ENCODE results near the gene CD38.
"Not testable (repeated sequence)": the region's sequence is repeated elsewhere in the genome, so short reads cannot be mapped to it uniquely, and the experiment has no call there.

CD38 gene

DNA sequence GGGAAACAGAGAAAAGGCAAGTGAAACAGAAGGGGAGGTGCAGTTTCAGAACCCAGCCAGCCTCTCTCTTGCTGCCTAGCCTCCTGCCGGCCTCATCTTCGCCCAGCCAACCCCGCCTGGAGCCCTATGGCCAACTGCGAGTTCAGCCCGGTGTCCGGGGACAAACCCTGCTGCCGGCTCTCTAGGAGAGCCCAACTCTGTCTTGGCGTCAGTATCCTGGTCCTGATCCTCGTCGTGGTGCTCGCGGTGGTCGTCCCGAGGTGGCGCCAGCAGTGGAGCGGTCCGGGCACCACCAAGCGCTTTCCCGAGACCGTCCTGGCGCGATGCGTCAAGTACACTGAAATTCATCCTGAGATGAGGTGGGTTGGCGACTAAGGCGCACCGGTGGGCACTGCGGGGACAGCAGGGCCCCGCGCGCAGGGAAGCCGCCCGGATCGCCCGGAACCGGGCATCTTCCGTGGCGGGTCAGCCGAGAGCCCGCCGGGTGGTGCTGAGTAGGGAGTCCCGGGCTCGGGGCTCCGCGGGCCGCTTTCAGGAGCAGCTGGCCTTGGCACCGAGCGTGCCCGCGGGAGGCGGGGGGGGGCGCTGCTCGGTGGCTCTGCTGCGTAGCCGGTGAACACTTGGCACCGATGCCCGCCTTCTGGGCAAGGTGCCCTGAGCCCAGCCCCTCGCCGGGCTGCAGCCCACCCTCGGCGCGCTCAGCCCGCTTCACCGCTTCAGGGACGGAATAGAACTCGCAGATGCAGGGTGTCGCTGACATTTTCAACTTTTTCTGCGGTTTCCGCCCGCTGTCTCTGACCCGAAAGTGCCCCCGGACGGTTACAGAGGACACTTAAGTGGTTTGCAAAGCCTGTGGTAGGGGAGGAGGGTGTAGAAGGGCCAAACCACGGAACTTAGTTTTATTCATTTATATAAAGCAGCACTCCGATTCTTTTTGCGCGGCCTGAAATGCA lies at the start of gene CD38:
Gene CD38 (plus strand): TSS at position 40 of the 953 bp plus-strand sequence. CDS start 87 bp downstream, at position 127.
- DNase-seq, result peak in 40 of 56 donors; percentile 3 to 70 (median 30)

DNA sequence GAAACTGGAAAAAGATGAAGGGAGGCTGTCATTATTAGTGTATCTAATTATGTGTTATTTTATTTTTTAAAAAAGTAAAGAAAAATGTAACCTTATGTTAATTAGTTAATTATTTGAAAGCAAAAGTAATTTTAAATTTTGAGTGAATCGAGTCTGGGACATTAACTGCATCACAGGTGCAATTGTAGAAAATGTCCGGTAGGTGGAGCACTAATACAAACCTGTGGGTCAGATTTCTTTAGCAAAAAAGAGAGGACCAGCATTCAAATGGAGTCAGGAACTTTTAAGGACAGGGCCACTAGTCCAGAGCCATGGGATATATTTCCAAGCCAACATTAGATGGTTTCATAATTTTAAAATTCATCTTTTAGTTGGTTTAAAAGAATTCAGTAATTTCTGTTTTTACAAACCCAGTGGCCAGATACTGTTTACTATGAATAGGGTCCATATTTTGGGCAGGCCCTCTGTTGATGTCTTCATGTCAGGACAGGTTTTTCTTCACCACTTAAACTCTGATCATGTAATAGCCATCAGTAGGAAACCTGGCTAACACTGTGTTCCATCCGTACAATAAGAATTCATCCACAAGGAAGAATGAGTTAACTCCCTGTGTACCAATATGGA lies 48.1 kb upstream of the CD38 start:
- DNase-seq, result peak in 5 of 56 donors; percentile 10 to 49 (median 14)

DNA sequence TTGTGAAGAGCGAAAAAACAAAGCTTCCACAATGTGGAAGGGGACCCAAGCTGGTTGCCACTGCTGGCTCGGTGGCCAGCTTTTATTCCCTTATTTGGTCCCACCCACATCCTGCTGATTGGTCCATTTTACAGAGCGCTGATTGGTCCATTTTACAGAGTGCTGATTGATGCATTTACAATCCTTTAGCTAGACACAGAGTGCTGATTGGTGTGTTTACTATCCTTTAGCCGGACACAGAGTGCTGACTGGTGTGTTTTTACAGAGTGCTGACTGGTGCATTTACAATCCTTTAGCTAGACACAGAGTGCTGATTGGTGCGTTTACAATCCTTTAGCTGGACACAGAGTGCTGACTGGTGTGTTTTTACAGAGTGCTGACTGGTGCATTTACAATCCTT lies 45.1 kb upstream of the CD38 start:
- not testable (repeated sequence) for DNase-seq

DNA sequence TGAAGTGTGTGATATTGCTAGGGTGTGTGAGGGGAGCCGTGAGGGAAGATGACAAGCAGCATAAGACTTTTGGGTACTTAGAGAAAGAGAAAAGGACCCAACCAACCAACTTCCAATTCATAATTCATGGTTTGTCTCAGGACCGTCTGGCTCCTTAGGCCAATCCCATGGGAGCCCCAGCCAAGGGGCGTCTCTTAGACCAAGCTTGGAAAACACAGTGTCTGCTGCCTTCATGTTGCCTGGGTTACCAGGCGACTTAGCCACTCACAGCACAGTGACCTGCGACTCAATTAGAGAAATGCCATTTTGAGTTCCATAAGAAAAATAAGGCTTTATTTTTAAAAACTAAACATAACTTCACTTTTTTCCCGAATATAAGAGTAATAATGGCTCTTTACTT lies 42.6 kb upstream of the CD38 start:
- peak in 8 of 56 donors; percentile 2 to 28 (median 15) for DNase-seq

DNA sequence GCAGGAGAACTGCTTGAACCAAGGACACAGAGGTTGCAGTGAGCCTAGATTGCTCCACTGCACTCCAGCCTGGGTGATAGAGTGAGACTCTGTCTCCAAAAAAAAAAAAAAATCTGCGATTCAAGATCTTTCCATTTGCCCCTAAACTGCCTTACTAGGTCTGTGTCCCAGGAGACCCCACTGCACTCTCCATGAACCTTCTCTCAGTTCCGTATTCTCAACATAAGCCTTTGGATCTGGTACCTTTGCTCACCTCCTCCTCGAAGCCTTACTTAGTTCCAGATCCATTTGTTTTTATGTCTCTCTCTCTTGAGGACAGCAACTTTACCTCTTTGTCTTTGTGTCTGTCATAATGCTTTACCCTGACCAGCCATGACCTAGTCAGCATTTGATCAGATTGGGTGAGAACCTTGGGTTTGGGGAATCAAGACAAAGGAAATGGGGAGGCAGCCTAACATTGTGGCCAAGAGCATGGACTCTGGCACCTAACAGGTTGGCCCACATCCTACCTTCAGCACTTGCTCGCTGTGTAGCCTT lies 41.5 kb upstream of the CD38 start:
- DNase-seq, result no peak

DNA sequence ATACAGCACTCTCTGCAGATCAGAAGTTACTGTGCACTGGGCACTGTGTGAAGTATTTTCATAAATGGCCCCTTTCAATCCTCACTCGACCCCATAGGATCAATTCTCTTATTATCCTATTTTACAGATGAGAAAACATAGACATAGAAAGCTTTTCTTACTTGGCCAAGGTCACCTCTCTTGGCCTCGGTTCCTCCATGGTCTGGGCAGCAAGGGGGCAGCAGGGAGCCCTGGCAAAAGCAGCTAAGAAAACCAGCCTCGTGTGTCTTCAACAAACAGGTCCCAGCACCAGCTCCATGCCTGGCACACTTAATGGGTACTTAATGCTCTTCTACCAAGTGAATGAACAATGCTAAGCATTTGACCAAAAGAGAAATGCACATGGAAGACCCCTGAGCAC lies 40.9 kb upstream of the CD38 start:
- DNase-seq, result peak in 1 of 56 donors; percentile 9

DNA sequence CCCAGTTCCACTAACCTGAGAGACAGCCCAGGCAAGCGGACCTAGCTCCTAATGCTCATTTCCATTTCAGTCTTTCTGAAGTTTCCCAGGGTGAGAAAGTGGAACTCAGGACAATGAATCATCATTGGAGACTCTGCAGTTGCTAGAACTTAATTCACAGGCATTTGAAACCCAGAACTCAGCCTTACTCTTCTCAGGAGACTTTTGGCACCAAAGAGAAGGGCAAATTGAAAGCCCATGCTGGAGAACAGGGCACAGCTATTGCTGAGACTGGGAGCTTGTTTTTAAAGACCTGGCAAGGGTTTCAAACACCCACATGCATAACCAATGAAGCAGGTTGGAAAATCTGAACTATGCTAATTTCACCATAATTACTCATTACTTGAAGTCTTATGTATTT lies 39.3 kb upstream of the CD38 start:
- DNase-seq, result peak in 8 of 56 donors; percentile 3 to 36 (median 14)

DNA sequence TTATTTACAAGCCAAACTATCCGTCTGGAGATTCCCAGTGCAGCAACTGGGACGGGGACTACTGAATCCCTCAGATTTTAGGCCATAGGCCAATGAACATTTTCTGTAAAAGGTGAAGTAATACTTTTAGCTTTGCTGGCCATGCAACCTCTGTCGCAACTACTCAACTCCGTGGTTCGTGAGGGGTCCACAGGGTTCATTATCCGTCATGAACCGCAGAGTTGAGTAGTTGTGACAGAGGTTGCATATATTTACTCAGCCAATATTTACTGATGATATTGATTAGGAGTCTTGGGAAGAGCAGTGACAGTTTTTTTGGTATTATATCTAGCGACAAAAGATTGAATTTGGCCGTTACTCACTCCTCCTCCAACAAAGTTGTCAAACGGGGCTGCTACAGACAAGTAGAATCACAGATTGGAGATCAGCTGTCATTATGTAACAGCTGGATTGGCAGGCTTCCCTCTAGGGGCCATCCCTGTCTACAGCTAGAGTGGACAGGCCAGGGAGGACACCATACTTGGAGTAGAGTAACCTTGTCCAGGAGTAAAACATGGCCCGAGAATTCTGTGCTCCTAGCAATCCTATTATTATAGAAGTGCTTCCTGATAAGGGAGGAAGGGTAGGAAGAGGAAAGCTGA lies 37.2 kb upstream of the CD38 start:
- DNase-seq, result no peak

DNA sequence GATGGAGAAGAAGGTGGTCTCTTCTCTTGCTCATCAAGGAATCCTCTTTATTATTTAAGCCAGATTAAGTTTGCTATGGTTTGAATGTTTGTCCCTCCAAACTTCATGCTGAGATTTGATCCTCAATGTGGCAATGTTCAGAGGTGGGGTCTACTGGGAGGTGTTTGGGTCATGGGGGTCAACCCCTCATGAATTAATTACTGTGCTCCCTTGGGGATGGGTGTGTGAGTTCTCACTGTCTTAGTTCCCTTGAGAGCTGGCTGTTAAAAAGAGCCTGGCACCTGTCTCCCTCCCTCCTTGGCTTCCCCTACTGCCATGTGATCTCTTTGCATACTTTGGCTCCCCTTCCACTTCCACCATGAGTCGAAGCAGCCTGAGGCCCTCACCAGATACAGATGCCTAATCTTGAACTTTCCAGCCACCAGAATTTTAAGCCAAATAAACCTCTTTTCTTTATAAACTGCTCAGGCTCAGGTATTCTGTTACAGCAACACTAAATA lies 36.0 kb upstream of the CD38 start:
- no peak for DNase-seq

DNA sequence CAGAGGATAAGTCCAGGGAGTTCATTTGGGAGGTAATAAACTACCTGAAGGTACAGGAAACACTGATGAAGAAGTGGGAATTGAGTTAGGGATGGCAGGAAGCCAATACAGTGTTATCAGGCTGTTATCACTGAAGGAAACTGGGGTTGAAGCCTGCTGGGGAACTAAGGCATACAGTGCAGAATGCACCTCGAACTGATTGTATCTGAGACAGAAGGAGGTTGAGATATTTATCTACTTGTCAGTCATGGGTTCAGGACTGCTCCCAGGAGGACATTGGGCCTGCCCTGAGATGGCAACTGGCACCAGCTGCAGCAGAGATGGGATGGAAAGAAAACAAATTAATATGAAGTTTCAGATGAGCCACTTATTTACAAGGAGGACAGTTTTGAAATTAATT lies 35.5 kb upstream of the CD38 start:
- DNase-seq, result no peak

DNA sequence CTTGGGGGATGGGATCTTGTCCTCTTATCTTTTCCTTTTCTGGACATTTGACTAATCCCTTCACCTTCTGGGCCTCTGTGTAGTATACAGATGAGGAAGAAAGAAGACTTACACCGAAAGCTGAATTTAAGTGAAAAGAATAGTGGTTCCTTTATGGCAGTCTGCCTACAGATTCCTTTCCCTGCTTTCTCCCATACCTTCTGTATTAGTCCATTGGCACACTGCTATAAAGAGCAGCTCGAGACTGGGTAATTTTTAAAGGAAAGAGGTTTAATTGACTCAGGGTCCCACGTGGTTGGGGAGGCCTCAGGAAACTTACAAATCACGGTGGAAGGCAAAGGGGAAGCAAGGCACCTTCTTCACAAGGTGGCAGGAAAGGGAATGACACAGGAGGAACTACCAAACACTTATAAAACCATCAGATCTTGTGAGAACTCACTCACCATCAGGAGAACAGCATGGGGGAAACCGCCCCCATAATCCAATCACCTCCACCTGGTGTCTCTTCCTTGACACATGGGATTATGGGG lies 34.0 kb upstream of the CD38 start:
- DNase-seq, result no peak

DNA sequence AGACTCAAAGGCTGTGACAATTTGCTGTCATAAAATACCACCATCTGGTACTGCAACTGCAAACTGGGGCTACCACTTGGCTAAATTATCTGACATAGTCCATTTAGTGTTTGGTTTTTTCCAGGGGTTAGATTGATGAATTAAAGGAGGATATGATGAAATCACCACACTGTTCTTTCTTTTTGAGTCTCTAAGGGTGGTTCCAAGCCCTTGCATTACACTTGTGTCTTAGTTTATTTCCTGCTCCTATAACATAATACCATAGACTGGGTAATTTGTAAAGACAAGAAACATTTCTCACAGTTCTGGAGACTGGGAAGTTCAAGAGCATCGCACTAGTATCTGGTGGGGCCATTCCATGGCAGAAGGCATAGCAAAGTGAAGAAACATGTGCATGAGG lies 32.0 kb upstream of the CD38 start:
- no peak for DNase-seq

DNA sequence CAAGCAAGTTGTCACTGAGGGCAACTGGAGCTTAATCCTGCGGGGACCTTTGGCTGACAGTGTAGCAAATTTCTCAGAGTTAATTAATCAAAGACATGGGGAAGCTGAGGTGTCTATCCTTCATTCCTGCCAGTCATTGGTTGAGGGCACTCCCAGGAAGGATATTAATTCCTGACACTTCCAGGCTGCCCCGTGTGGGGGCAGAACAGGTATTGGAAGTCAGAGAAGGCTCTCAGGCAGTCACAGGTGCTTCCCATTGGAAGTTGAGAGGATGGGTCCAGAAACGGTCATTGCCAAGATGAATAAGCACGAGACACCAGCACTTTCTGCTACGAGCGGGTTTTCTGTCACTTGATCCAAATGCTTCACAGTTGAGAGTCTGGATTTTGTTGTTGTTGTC lies 29.1 kb upstream of the CD38 start:
- no peak for DNase-seq

DNA sequence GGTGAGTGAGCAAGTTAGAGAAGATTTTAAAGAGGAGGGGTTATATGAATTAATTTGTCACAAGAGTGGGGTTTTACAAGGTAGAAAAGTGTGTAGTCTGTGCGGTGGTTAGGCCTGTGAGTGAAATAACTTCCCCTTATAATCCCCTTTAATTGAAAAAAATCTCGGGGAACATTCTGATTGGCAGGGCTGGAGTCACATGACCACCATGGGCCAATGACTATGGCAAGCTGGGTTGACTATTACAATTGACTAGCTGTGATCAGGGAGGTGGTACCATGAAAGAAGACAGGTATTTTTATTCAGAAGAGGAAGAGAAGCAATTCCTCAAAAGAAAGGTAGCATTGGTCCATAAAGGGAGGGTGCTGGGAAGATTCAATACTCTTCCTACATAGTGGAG lies 27.0 kb upstream of the CD38 start:
- no peak for DNase-seq

DNA sequence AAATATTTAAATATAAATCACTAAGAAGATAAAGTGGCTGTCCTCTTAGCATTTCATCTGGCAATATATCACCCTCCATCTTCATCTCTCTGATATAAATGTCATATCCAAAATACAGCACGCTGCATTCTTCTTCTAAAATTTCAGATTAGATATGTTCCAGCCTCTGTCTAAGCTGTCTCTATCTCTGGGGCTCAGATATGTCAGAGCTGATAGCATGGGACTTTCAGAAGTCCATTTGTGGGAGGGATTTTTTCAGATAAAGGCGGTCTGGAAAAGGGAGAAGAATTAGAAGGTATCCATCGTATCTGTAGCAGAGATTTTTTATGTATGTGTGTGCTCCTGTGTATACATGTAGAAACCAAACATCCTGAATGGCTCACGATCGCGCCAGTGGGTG lies 25.0 kb upstream of the CD38 start:
- DNase-seq, result no peak

DNA sequence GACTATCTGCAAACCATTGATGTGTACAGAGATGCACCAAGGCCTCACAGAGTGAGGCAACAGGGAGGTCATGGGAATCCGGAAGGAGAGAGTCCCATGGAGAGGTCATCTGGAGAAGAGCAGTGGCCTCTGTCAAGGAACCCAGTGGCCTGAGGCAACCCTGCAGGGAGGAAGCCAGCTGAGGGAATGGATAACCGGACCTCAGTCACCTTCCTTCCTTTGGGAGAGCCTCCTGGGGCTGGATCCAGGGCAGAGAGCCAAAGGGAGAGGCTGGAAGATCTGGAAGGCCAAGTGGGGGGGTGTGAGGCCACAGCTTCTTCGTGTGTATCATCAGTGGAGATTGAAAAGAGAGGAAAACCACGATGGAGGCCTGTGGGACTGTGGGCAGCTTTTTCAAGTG lies 24.3 kb upstream of the CD38 start:
- DNase-seq, result no peak

DNA sequence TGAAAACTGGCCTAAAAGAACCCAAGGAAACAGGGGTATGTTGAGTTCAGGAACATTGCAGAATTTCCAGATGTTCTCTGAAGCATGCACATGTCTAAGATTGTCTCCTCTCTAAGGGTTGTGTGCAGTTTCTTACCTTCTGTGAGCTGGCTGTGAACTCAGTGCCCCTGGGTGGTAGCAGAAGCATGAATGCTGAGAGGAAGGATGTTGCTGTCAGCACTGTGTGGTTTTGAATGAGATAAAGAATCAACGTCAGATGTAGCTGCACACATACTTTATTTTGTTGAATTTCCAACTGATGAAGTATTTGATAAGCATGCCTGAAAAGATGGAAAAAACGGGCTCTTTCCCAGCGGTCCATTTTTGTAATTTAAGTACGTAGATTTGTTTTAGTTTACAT lies 23.8 kb upstream of the CD38 start:
- DNase-seq, result no peak

DNA sequence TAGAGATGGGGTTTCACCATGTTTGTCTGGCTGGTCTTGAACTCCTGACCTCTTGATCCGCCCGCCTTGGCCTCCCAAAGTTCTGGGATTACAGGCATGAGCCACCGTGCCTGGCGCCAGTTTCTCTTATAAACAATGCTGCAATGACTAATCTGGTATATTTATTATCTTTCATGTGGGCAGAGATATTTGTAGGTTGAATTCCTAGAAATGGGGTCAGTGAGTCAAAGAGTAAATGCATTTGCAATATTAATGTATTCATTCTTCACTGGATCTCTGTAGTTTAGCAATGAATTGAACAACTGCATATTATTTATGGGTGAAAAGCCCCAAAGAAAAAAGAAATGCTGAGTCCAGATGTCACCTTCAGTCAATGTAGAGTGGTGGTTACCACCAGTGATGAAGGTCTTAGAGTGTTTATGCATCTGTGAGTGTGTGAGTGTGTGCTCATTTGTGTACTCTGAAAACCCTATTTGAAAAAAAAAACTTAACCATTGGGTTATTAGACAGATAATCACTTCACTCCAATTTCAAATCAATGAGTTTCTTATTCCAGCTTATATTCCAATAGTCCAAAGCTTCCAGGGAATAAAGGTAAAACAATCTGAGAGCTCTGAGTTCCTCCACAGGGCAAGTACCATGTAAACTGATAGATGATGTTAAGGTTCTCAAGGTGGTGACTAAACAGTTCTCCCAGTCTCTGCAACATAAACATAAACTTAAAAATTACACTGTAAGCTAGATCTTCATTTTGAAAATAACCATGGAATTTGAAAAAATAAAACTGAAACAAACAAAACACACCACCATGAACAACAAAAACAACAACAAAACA lies 22.6 kb upstream of the CD38 start:
- DNase-seq, result no peak

DNA sequence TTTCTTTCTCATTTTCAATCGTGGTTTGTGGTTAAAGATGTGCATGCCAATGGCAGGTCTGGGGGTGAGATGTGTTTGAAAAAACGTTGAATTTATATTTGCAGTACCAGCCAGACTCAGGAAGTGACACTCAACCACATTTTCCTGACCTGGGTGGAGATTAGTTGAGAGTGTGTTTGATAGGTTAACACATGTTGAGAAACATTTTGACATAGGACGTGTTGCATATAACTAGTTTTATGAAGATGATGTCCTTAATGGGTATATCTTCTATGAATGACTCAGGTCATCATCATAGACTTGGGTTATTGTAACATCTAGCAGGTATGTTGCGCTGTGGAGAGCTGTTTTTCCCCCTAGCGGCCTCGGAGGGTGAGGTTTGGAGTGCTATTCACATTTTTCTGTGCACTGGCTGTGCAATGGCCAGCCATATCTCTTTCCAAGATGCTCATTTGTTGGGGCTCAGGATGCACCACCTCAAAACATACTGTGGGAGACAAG lies 21.7 kb upstream of the CD38 start:
- no peak for DNase-seq

DNA sequence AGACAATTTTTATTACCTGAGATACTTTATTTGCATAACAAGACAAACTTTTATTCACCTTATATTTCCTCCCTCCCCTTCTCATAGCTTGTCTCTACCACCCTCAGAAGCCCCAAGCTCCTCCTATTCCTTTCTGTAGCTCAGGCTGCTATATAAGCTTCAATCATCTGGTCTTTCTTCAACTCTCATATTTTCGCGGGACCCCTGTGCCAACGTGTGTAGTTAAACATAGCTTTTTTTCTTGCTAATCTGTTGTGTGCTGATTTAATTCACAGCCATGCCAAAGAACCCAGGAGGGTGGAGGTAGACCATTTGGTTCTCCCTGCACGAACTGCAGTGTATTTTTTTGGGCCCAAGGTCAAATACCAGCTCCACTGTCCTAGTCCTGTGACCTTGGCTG lies 21.1 kb upstream of the CD38 start:
- DNase-seq, result no peak

Measured in amygdala (tissue), 56 donors.